Right atrium auricular region (tissue), 2 donors: ENCODE results near the gene XRRA1. TPM values are rescaled to one million over a fixed set of nuclear protein-coding genes. Genes with fewer than 3 reads are reported as not detected.
A peak's percentile ranks its signal among the peaks of the same experiment; 100 is the strongest.
"Not testable (repeated sequence)": the region's sequence is repeated elsewhere in the genome, so short reads cannot be mapped to it uniquely, and the experiment has no call there.

ENCODE experiments used
- DNase-seq: peaks from one replicate; pipeline ENCODE4 v3.0.0-alpha.2; 2019; ENCODE audit warnings: low spot score
- H3K27ac ChIP-seq, 2 donors: fragments of 200-600 bp; sonication (generic); 1 replicate in 1 of 2; 2 replicates in 1 of 2; pipeline ENCODE4 v1.5.1; 2016 to 2019
- H3K27me3 ChIP-seq, 2 donors: fragments of 200-600 bp; sonication (generic); one replicate each; pipeline versions ENCODE4 v1.5.1 to v1.6.0; 2017 to 2019
- H3K36me3 ChIP-seq: fragments of 200-600 bp; sonication (generic); one replicate; pipeline ENCODE4 v1.5.1; 2016
- H3K4me1 ChIP-seq, 2 donors: fragments of 200-600 bp; sonication (generic); one replicate each; pipeline versions ENCODE4 v1.5.1 to v1.6.0; 2017 to 2019
- H3K4me3 ChIP-seq, 2 donors: fragments of 200-600 bp; sonication (generic); 1 replicate in 1 of 2; 2 replicates in 1 of 2; pipeline ENCODE4 v1.5.1; 2017 to 2019; ENCODE audit warnings: mild to moderate bottlenecking in 1 of 2, moderate library complexity in 1 of 2
- H3K9me3 ChIP-seq, 2 donors: fragments of 200-600 bp; sonication (generic); one replicate each; pipeline ENCODE4 v1.5.1; 2019
- total RNA-seq, 2 donors: library from RNA; depleted of rRNA; stranded (reverse); fragments of >200 nt; gene quantifications; one replicate each; pipeline ENCODE4 v1.1.0, GENCODE V29; 2016
- TF ChIP-seq, protein P1 (sequence below), 2 donors: fragments of 200-600 bp; sonication (generic); IDR thresholded peaks; one replicate each; pipeline ENCODE4 v1.5.1; 2019; ENCODE audit warnings: antibody characterized with exemption in 2 of 2

Gene XRRA1, protein sequence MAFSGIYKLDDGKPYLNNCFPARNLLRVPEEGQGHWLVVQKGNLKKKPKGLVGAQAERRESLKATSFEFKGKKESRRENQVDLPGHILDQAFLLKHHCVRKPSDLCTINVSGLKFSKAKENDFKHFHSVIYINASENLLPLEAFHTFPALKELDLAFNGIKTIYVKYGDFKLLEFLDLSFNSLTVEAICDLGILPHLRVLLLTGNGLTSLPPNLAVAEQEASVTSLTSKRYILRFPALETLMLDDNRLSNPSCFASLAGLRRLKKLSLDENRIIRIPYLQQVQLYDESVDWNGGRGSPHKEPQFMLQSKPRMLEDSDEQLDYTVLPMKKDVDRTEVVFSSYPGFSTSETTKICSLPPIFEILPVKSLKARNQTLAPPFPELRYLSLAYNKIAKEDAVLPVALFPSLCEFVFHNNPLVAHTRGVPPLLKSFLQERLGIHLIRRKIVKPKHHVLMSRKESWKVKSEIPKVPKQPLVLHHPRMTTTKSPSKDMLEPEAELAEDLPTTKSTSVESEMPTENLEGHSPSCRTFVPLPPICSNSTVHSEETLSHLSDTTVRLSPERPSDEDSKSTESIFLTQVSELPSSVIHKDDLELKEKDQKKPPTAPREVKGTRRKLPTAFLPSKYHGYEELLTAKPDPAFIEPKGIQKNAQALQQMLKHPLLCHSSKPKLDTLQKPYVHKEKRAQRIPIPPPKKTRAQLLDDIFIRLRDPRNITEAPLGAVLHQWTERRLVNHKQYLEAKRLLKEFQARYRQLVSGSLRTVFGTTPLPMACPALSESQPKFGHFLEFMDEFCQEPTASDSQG
- total RNA-seq = 1 to 10 TPM; 6.8 to 8.1 TPM

DNA sequence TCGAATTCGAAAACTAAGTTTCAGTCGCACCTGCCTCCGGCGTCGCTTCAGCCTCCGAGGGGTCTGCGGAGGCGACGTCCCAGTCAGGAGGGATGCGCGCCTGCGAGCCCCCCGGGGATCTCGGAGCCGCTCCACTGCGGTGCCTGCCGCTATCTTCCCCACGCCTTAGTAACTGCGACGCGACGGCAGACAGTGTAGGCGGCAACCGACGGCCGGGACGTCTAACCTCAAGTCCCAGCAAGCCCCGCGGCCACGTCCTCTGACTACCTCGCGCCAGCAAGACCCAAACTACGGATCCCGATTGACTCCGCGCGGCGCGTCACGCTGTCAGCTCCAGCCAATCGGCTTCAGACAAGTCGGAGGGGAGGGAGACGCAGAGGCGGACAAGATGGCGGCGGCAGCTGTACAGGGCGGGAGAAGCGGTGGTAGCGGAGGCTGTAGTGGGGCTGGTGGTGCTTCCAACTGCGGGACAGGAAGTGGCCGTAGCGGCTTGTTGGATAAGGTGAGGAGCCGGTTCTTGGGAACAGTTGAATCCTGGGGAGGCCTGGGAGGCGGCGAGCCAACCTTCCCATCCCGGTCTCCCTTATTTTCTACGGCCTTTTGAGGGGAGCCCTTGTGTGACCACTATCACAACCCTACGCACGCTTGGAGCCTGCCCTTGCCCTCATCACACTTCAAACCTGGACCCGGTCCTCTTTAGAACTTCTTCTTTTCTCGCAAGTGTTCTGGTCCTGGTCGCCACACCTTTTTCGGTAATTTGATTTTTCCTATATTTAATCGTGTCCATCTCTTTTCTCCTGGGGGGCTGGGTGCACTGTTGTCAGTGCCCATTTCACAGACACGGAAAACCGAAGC, at the start of gene XRRA1, which contains the start of gene SPCS2:
Gene XRRA1 (minus strand): TSS at position 194 of the 855 bp plus-strand sequence. CDS start 8,213 bp downstream, outside the sequence.
Gene SPCS2 (plus strand): TSS at position 369 of the 855 bp plus-strand sequence. CDS start 20 bp downstream, at position 389.
- TF ChIP-seq, protein P1, sequence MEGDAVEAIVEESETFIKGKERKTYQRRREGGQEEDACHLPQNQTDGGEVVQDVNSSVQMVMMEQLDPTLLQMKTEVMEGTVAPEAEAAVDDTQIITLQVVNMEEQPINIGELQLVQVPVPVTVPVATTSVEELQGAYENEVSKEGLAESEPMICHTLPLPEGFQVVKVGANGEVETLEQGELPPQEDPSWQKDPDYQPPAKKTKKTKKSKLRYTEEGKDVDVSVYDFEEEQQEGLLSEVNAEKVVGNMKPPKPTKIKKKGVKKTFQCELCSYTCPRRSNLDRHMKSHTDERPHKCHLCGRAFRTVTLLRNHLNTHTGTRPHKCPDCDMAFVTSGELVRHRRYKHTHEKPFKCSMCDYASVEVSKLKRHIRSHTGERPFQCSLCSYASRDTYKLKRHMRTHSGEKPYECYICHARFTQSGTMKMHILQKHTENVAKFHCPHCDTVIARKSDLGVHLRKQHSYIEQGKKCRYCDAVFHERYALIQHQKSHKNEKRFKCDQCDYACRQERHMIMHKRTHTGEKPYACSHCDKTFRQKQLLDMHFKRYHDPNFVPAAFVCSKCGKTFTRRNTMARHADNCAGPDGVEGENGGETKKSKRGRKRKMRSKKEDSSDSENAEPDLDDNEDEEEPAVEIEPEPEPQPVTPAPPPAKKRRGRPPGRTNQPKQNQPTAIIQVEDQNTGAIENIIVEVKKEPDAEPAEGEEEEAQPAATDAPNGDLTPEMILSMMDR (IDR thresholded peaks at IDR 0.05) = no peak
- Histone ChIP-seq H3K4me3 (peak within 1 kb of the TSS; percentile 85 to 93), H3K27me3 (no peaks in the 10 kb centered on the region), H3K27ac (peak within 1 kb of the TSS; percentile 86 to 91), H3K36me3 (no peaks in the 10 kb centered on the region), H3K4me1 (peaks cover 0 to 34% of the 10 kb centered on the region in 2 donors), H3K9me3 (no peaks in the 10 kb centered on the region)
- DNase-seq = peak; percentile 100

DNA sequence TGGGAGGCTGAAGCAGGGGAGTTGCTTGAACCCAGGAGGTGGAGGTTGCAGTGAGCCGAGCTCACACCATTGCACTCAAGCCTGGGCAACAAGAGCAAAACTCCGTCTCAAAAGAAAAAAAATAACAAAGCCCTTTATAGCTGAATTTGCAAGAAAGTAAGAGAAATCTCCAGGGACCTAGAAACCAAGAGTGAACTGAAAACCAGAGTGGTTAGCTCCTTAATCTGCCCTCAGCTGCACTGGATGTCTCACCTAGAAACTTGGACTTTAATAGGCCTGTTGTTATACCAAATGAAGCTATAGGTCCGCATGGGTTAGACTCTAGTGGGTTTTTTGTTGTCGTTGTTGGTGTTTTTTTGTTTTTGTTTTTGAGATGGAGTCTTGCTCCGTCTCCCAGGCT, 44.0 kb upstream of the XRRA1 start:
- no peak for DNase-seq
- Histone ChIP-seq H3K4me1 (peaks cover 0 to 13% of the 10 kb centered on the region in 2 donors), H3K9me3 (no peaks in the 10 kb centered on the region), H3K27me3 (no peaks in the 10 kb centered on the region), H3K27ac (no peak overlapping the region), H3K4me3 (no peak overlapping the region), H3K36me3 (peaks cover 15% of the 10 kb centered on the region)
- TF ChIP-seq, protein P1 (IDR thresholded peaks at IDR 0.05) = no peak

DNA sequence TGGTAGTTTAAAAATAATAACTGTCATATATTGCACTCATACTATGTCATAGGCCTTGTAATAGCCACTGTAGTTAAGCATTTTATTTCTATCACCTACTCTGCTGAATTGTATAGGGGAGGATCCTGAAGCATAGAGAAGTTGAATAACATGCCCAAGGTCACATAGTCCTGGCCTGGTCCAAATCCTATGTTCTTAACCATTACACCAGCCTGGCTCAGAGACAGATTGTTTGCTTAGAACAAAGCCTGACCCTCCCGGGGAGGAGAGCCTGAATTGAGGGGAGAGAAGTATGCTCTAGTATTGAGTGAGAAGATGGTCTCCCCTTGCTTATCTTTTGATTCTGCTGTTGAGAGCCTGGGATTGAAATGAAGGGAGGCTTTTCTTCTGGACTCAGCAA, 42.0 kb upstream of the XRRA1 start:
- Histone ChIP-seq H3K4me3 (no peak overlapping the region), H3K36me3 (peaks cover 15% of the 10 kb centered on the region), H3K9me3 (no peaks in the 10 kb centered on the region), H3K27ac (no peak overlapping the region), H3K4me1 (peaks cover 0 to 13% of the 10 kb centered on the region in 2 donors), H3K27me3 (no peaks in the 10 kb centered on the region)
- no peak for DNase-seq
- TF ChIP-seq, protein P1 (IDR thresholded peaks at IDR 0.05) = no peak

DNA sequence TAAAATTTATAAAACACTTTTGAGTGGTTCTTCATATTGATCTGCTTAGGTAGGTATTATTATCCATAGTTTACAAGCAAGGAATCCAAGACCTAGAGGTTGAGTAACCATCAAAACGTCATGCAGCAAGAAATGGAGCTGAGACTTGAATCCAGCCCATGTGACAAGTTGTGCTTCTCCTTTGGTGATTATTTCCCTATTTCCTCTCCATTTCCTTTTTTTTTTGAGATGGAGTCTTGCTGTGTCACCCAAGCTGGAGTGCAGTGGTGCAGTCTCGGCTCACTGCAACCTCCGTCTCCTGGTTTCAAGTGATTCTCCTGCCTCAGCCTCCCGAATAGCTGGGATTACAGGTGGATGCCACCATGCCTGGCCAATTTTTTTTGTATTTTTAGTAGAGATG, 41.3 kb upstream of the XRRA1 start:
- peaks cover 10% of the 10 kb centered on the region for H3K36me3 ChIP-seq
- H3K9me3 ChIP-seq, H3K4me3 ChIP-seq, DNase-seq, H3K27me3 ChIP-seq, H3K27ac ChIP-seq: not testable (repeated sequence)
- peaks cover 0 to 13% of the 10 kb centered on the region in 2 donors for H3K4me1 ChIP-seq

DNA sequence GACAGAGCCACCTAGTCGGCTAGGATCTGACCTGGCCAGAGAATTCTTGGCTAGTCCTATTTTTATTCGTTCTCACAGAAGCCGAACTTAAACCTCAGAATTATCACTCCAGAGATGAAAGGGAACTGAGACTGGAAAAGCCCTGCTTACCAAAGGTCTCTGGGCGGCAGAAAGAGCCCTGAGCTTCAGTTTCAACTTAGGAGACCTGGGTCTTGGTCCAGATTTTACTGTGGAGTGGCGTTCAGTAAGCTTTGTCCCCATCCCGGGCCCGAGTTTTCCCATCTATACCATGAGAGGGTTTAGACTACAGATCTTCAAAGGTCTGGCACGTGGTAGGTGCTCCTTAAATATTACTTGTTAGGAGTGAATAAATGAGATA, 40.4 kb upstream of the XRRA1 start:
- H3K27me3 ChIP-seq = no peaks in the 10 kb centered on the region
- TF ChIP-seq, protein P1 (IDR thresholded peaks at IDR 0.05) = no peak
- H3K4me1 ChIP-seq = peaks cover 0 to 13% of the 10 kb centered on the region in 2 donors
- peak overlapping the region; percentile 70 to 73 for H3K27ac ChIP-seq
- H3K36me3 ChIP-seq = peaks cover 1% of the 10 kb centered on the region
- H3K4me3 ChIP-seq = peak overlapping the region; percentile 60 to 72
- no peak for DNase-seq
- H3K9me3 ChIP-seq = no peaks in the 10 kb centered on the region
